ENCODE data around the gene HGD.

- TF ChIP-seq STAT1 (conservative IDR thresholded peaks at IDR 0.05) (no peak), BCL3 (IDR thresholded peaks at IDR 0.05; ENCODE audit: borderline replicate concordance, insufficient read depth, low read depth, low read length, poor library complexity, severe bottlenecking) (no peak), ZNF274 (IDR thresholded peaks at IDR 0.05; ENCODE audit: insufficient read depth, insufficient read length) (no peak), RAD21 (IDR thresholded peaks at IDR 0.05; ENCODE audit: insufficient read depth, low read depth, low read length) (no peak), YY1 (IDR thresholded peaks at IDR 0.05; ENCODE audit: low read depth, low read length) (no peak), BHLHE40 (IDR thresholded peaks at IDR 0.05; ENCODE audit: borderline replicate concordance in 1 of 2, low read depth in 2 of 2, low read length in 1 of 2) (no peak), CTCF (IDR thresholded peaks at IDR 0.05 in 2 of 3, conservative IDR thresholded peaks at IDR 0.05 in 1 of 3; ENCODE audit: control insufficient read depth in 2 of 3, extremely low read depth in 1 of 3, insufficient read depth in 1 of 3, low read depth in 3 of 3, low read length in 3 of 3) (no peak), RCOR1 (conservative IDR thresholded peaks at IDR 0.05; ENCODE audit: low read depth, low read length) (no peak)
Observed at GRCh38 chr3:120726791-120727190, 44.8 kb upstream of the HGD start.

Measured in GM12878 (cell line).